Measurements from ENCODE around the gene HAGHL.

Gene HAGHL, protein sequence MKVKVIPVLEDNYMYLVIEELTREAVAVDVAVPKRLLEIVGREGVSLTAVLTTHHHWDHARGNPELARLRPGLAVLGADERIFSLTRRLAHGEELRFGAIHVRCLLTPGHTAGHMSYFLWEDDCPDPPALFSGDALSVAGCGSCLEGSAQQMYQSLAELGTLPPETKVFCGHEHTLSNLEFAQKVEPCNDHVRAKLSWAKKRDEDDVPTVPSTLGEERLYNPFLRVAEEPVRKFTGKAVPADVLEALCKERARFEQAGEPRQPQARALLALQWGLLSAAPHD

DNA sequence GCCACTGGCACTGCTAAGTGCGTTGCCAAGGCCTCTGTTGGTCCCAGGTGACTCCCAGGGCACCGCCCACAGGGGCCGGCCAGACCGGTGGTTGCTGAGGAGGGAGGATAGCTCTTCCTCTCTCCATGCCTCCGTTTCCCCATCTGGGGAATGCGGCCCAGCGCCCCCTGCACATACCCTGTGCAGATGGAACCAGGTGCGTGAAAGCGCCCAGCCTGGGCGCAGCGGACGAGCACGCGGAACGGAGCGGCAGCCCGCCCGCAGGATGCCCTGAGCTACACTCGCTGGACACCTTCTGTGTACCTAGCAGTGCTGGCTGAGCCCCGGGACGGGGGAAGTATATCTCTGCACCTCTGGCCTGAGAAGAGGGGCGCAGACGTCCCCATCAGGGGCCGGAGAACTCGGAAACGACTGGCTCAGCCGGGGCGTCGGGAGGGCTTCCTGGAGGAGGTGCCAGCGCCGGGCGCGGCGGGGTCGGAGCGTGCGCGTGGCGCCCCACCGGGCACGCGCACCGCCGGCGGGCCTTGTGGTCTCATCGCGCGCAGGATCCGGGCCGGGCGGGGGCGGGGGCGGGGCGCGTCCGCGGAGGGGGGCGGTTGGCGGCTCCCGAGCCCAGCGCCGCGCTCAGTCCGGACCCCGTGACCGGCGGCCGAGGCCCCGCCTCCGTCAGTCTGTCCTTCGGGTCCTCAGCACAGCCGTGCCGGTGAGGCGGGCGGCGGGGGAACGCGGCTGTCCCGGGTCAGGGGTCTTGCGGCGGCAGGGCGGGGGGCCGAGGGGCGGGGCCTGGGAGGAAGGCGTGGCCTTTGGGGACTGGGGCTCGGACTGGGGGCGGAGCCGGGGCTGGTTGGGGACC is at the start of gene HAGHL, which contains the start of gene CCDC78:
HAGHL (plus strand) TSS at position 669 of the 853 bp plus-strand sequence. CDS start 404 bp downstream, outside the sequence.
CCDC78 (minus strand) TSS at position 6 of the 853 bp plus-strand sequence. CDS start 76 bp downstream, outside the sequence.
- Histone ChIP-seq H3K36me3 (peaks cover 27% of the 10 kb centered on the region), H3K4me1 (peaks cover 76% of the 10 kb centered on the region), H3K4me2 (peak within 1 kb of the TSS; percentile 100), H3K9ac (peak within 1 kb of the TSS; percentile 83), H3K4me3 (peak within 1 kb of the TSS; percentile 80), H3K9me3 (no peaks in the 10 kb centered on the region), H4K20me1 (peaks cover 78% of the 10 kb centered on the region), H3K27ac (peak within 1 kb of the TSS; percentile 89), H3K27me3 (no peaks in the 10 kb centered on the region)
- TF ChIP-seq Cebpa-rat (IDR thresholded peaks at IDR 0.05), result no peak

DNA sequence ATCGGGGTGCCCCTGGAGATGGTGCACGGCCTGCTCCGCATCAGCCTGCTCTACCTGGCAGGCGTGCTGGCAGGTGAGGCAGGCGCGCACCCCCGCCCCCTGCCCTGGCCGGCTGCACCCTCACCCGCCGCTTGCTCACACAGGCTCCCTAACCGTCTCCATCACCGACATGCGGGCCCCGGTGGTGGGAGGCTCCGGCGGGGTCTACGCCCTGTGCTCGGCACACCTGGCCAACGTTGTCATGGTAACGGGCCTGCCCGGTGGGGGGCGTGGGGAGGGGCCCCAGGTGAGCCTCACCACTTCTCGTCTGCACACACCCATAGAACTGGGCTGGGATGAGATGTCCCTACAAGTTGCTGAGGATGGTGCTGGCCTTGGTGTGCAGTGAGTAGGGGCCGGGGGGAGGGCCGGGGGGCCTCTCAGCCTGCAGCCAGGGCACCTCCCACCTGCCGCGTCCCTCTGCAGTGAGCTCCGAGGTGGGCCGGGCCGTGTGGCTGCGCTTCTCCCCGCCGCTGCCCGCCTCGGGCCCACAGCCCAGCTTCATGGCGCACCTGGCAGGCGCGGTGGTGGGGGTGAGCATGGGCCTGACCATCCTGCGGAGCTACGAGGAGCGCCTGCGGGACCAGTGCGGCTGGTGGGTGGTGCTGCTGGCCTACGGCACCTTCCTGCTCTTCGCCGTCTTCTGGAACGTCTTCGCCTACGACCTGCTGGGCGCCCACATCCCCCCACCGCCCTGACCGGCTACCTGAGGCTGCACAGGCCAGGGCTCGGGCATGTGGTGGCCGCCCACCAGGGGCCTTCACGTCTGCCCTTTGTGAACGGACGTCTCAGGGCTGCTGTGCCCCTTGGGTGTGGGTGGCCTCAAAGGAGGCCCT is 49.4 kb upstream of the HAGHL start:
- no peaks in the 10 kb centered on the region for H3K9me3 ChIP-seq
- H3K4me1 ChIP-seq, result peaks cover 37% of the 10 kb centered on the region
- no peak overlapping the region for H3K4me2 ChIP-seq
- H3K4me3 ChIP-seq, result no peak overlapping the region
- H3K27ac ChIP-seq, result no peak overlapping the region
- peaks cover 16% of the 10 kb centered on the region for H3K27me3 ChIP-seq
- no peak for TF ChIP-seq Cebpa-rat (IDR thresholded peaks at IDR 0.05)
- H3K9ac ChIP-seq, result no peak overlapping the region
- H4K20me1 ChIP-seq, result peaks cover 62% of the 10 kb centered on the region
- H3K36me3 ChIP-seq, result peaks cover 35% of the 10 kb centered on the region

DNA sequence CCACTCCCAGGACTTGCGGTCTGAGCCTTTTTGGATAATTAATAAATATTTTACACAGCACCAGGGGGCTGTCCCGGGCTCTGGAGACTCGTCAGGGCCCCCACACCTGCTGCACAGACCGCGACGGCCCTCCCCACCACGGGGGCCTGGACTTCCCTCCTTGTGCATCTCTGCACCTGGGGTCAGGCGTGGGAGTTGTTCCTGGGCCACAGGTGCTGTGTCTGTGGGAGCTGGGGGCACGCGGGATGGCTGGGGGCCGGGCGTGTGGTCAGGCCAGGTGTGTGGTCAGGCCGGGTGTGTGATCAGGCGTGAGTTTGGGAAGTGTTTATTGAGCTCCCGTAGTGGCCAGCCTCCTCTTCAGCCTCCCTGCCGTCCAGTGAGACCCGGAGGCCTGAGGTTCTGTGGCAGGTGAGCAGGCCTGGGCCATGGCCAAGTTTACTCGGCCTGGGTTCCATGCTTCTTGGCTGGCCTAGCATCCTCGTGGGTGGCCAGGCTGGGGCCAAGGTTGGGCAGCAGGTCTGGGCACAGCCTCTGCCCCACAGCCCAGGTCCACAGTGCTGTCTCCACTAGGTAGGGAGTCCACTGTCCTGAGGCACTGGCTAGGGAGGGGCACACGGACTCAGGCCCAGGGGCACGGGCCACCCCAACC is 48.6 kb upstream of the HAGHL start:
- no peak overlapping the region for H3K4me3 ChIP-seq
- no peak for TF ChIP-seq Cebpa-rat (IDR thresholded peaks at IDR 0.05)
- no peak overlapping the region for H3K27ac ChIP-seq
- H3K4me2 ChIP-seq, result peak overlapping the region; percentile 94
- no peaks in the 10 kb centered on the region for H3K9me3 ChIP-seq
- peaks cover 62% of the 10 kb centered on the region for H4K20me1 ChIP-seq
- peaks cover 16% of the 10 kb centered on the region for H3K27me3 ChIP-seq
- no peak overlapping the region for H3K9ac ChIP-seq
- peaks cover 35% of the 10 kb centered on the region for H3K36me3 ChIP-seq
- H3K4me1 ChIP-seq, result peaks cover 45% of the 10 kb centered on the region

DNA sequence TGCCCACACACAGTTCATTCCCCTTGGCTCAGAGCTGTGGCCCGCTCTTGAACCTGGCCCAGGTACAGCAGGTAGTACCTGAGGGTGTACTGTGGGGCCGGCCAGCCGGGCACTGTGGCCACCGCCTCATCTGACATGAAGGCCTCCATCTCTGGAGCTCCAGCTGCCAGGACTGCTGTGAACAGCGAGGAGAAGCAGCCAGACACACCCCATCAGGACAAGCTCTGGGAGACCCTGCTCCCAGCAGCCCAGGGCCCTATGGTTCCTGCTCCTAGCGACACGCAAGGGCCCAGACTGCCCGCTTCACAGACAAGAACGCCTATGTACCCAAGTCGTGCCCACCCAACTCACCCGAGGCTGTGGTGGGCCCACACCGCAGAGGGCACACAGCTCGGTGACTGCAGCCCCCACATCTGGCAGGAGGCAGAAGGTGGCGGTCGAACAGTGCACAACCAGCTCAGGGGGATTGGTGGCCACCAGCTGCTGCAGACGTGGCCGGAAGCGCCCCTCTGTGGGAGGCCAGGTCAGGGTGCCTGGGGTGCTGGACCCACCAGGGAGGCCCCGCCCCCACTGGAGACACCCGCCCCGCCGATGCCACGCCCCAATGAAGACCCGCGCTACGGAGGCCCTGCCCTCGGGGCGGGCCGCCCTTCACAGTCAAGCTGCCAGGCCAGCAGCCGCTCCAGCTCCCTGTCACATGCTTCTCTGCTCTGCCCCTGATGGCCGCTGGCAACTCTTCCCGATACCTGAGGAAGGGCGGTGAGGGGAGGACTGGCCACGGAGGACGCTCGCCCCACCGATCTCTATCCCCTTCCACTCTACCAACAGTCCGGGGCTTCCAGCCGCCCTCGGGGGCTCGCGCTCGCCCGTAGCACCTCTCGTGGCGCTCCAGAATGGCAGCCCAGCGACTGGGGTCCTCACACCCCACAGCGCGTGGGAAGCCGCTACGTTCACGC is 47.8 kb upstream of the HAGHL start:
- Histone ChIP-seq H3K27ac (0 out of 2 replicates have a peak overlapping the region, but pooled peaks have one; percentile 44), H3K9me3 (no peaks in the 10 kb centered on the region), H4K20me1 (peaks cover 60% of the 10 kb centered on the region), H3K4me2 (peak overlapping the region; percentile 94), H3K36me3 (peaks cover 29% of the 10 kb centered on the region), H3K27me3 (peaks cover 16% of the 10 kb centered on the region), H3K4me3 (peak overlapping the region; percentile 64), H3K9ac (no peak overlapping the region), H3K4me1 (peaks cover 50% of the 10 kb centered on the region)
- TF ChIP-seq Cebpa-rat (IDR thresholded peaks at IDR 0.05), result no peak

DNA sequence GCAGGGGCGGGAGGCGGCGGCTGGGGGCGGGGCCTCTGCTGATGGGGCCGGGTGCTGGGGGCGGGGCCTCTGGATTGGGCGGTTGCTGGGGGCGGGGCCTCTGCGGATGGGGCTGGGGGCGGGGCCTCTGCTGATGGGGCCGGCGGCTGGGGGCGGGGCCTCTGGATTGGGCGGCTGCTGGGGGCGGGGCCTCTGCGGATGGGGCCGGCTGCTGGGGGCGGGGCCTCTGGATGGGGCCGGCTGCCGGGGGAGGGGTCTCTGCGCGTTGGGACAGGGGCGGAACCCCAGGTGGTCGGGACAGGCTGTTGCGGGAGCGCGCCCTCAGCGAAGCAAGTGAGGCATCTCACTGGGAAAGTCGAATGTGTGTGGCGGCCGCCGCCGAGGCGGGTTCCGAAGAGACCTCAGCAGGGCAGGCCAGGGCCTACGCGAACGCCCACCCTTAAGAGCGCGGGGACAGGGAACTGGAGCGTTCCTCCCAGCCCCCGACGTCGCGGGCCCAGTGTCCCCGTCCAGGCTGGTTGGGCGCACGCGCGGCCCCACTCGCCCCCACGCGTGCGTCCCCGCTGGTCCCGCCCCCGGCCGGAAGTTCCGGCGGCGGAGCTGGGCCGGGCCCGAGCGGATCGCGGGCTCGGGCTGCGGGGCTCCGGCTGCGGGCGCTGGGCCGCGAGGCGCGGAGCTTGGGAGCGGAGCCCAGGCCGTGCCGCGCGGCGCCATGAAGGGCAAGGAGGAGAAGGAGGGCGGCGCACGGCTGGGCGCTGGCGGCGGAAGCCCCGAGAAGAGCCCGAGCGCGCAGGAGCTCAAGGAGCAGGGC is 46.9 kb upstream of the HAGHL start, which contains the start of gene STUB1:
STUB1 (plus strand) TSS at position 597 of the 811 bp plus-strand sequence; CDS start at position 713, 116 bp downstream.
- peaks cover 25% of the 10 kb centered on the region for H3K36me3 ChIP-seq
- H3K4me3 ChIP-seq, result peak within 1 kb of the TSS; percentile 96
- H3K27me3 ChIP-seq, result peaks cover 8% of the 10 kb centered on the region
- no peaks in the 10 kb centered on the region for H3K9me3 ChIP-seq
- peaks cover 51% of the 10 kb centered on the region for H4K20me1 ChIP-seq
- peak within 1 kb of the TSS; percentile 90 for H3K27ac ChIP-seq
- peak within 1 kb of the TSS; percentile 95 for H3K9ac ChIP-seq
- no peak for TF ChIP-seq Cebpa-rat (IDR thresholded peaks at IDR 0.05)
- peaks cover 48% of the 10 kb centered on the region for H3K4me1 ChIP-seq
- peak within 1 kb of the TSS; percentile 94 for H3K4me2 ChIP-seq

DNA sequence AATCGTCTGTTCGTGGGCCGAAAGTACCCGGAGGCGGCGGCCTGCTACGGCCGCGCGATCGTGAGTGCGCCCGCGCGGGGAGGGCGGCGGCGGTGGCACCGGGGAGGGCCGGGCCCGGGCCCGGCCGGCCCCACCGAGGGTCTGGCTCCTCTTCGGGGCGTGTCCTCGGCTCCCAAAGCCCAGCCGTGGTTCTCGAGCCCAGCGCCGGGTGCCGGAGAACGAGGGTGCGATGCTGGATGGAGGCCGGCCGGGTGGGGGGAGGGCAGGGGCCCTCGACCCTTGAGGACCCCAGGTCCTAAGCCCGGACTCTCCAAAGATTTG is 46.3 kb upstream of the HAGHL start:
- H3K9ac ChIP-seq, result peak overlapping the region; percentile 95
- TF ChIP-seq Cebpa-rat (IDR thresholded peaks at IDR 0.05), result no peak
- no peaks in the 10 kb centered on the region for H3K9me3 ChIP-seq
- H3K36me3 ChIP-seq, result peaks cover 31% of the 10 kb centered on the region
- peak overlapping the region; percentile 90 for H3K27ac ChIP-seq
- peaks cover 48% of the 10 kb centered on the region for H3K4me1 ChIP-seq
- peak overlapping the region; percentile 87 for H3K4me2 ChIP-seq
- H3K27me3 ChIP-seq, result peaks cover 2% of the 10 kb centered on the region
- peaks cover 45% of the 10 kb centered on the region for H4K20me1 ChIP-seq
- peak overlapping the region; percentile 96 for H3K4me3 ChIP-seq

DNA sequence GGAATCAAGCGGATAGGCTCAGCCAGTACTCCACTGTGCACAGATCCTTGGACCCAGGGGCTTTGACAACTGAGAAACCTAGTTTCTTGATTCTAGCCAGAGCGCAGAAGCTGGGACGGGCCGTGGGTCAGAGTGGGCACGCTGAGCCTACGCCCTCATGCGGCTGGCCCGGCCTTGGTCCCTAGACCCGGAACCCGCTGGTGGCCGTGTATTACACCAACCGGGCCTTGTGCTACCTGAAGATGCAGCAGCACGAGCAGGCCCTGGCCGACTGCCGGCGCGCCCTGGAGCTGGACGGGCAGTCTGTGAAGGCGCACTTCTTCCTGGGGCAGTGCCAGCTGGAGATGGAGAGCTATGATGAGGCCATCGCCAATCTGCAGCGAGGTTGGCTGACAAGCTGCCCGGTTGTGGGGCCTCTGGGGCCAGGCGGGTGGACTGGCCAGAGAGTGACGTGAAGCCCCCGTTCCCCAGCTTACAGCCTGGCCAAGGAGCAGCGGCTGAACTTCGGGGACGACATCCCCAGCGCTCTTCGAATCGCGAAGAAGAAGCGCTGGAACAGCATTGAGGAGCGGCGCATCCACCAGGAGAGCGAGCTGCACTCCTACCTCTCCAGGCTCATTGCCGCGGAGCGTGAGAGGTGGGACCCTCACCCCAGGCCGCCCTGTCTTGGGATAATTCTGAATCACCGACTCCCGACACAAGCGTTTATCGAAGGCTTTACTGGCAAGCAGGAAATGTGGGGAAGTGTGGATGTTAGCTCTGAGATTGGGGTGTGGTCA is 45.8 kb upstream of the HAGHL start:
- Histone ChIP-seq H3K9me3 (no peaks in the 10 kb centered on the region), H3K27ac (peak overlapping the region; percentile 90), H3K27me3 (no peaks in the 10 kb centered on the region), H3K4me3 (peak overlapping the region; percentile 96), H3K4me2 (peak overlapping the region; percentile 87), H3K9ac (peak overlapping the region; percentile 95), H4K20me1 (peaks cover 42% of the 10 kb centered on the region), H3K36me3 (peaks cover 31% of the 10 kb centered on the region), H3K4me1 (peaks cover 48% of the 10 kb centered on the region)
- no peak for TF ChIP-seq Cebpa-rat (IDR thresholded peaks at IDR 0.05)

Data from BLaER1 (cell line).